HL-60 (cell line): ENCODE results near the gene ELMOD3.
"Not testable (repeated sequence)": the region's sequence is repeated elsewhere in the genome, so short reads cannot be mapped to it uniquely, and the experiment has no call there.

Experiments used
- DNase-seq, 2 experiments: peaks; one replicate each; pipeline ENCODE4 v3.0.0-alpha.2; 2010 to 2020; ENCODE audit warnings: low read depth in 1 of 2, low spot score in 1 of 2
- H3K27ac ChIP-seq: fragments of 250-450 bp; sonication (Bioruptor Pico); replicated peaks from 2 replicates; pipeline ENCODE4 v1.5.1; 2020; ENCODE audit warnings: mild to moderate bottlenecking, moderate library complexity
- H3K27me3 ChIP-seq: fragments of 250-450 bp; sonication (Bioruptor Pico); 2 replicates; pipeline ENCODE4 v1.5.1; 2021; ENCODE audit warnings: mild to moderate bottlenecking, moderate library complexity; ENCODE audit not compliant: insufficient read depth, poor library complexity, severe bottlenecking
- H3K4me3 ChIP-seq: replicated peaks from 2 replicates; pipeline ENCODE4 v1.5.1; 2011; ENCODE audit warnings: mild to moderate bottlenecking, control low read depth, low read length; ENCODE audit not compliant: insufficient read depth
- CTCF ChIP-seq: IDR thresholded peaks from one replicate; pipeline ENCODE4 v1.5.1; 2011; ENCODE audit warnings: low read length, control low read depth, inconsistent platforms; ENCODE audit not compliant: insufficient read depth
- GABPA ChIP-seq: IDR thresholded peaks from 2 replicates; pipeline ENCODE4 v1.6.1; 2012; ENCODE audit warnings: low read depth
- POLR2AphosphoS5 ChIP-seq: IDR thresholded peaks from 2 replicates; pipeline ENCODE4 v1.6.1; 2012; ENCODE audit warnings: low read depth
- SPI1 ChIP-seq: IDR thresholded peaks from 2 replicates; pipeline ENCODE4 v1.6.1; 2012; ENCODE audit warnings: low read depth, mild to moderate bottlenecking, borderline replicate concordance
- TF ChIP-seq, protein P1 (sequence below): IDR thresholded peaks from 2 replicates; pipeline ENCODE4 v1.6.1; 2012; ENCODE audit warnings: low read depth; ENCODE audit not compliant: insufficient replicate concordance

ELMOD3 gene

GRCh38 chr2:85376291-85377065, 21.9 kb downstream of the ELMOD3 start:
- TF ChIP-seq GABPA (no peak), SPI1 (no peak)
- no peaks in the 10 kb centered on the region for H3K27me3 ChIP-seq
- DNase-seq: no peak
- no peak overlapping the region for H3K27ac ChIP-seq
- no peak overlapping the region for H3K4me3 ChIP-seq

DNA sequence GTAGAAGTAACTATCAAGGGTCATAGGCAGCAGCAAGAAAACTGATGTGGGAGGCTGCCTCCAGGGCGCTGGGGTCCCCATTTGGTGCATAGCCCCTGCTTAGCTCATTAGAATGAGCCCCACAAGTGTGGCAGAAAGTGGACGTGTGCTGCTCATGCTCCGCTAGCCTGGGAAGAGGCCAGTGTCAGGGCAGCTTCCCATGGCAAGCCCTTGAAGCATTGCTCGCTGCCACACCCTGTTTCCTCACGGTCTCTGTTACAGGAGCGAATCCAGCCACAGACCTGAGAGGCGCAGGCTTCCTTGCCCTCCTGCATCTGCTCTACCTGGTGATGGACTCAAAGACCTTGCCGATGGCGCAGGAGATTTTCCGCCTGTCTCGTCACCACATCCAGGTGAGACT, 22.5 kb downstream of the ELMOD3 start:
- no peak overlapping the region for H3K27ac ChIP-seq
- no peak for DNase-seq
- no peaks in the 10 kb centered on the region for H3K27me3 ChIP-seq
- H3K4me3 ChIP-seq: no peak overlapping the region
- no peak for TF ChIP-seq SPI1
- no peak for TF ChIP-seq POLR2AphosphoS5
- TF ChIP-seq, protein P1, sequence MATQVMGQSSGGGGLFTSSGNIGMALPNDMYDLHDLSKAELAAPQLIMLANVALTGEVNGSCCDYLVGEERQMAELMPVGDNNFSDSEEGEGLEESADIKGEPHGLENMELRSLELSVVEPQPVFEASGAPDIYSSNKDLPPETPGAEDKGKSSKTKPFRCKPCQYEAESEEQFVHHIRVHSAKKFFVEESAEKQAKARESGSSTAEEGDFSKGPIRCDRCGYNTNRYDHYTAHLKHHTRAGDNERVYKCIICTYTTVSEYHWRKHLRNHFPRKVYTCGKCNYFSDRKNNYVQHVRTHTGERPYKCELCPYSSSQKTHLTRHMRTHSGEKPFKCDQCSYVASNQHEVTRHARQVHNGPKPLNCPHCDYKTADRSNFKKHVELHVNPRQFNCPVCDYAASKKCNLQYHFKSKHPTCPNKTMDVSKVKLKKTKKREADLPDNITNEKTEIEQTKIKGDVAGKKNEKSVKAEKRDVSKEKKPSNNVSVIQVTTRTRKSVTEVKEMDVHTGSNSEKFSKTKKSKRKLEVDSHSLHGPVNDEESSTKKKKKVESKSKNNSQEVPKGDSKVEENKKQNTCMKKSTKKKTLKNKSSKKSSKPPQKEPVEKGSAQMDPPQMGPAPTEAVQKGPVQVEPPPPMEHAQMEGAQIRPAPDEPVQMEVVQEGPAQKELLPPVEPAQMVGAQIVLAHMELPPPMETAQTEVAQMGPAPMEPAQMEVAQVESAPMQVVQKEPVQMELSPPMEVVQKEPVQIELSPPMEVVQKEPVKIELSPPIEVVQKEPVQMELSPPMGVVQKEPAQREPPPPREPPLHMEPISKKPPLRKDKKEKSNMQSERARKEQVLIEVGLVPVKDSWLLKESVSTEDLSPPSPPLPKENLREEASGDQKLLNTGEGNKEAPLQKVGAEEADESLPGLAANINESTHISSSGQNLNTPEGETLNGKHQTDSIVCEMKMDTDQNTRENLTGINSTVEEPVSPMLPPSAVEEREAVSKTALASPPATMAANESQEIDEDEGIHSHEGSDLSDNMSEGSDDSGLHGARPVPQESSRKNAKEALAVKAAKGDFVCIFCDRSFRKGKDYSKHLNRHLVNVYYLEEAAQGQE: no peak
- no peak for TF ChIP-seq CTCF

DNA sequence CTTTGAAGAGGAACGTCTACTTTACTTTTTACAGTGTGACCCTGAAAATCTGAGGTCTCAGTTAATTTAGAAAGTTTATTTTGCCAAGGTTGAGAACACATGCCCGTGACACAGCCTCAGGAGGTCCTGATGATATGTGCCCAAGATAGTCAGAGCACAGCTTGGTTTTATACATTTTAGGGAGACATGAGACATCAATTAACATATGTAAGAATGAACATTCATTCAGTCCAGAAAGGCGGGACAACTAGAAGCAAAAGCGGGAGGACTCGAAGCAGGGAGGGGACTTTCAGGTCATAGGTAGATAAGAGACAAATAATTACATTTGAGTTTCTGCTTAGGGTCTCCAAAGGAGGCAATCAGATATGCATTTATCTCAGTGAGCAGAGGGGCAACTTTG, 23.7 kb downstream of the ELMOD3 start:
- DNase-seq: no peak
- Histone ChIP-seq H3K27me3 (no peaks in the 10 kb centered on the region), H3K4me3 (no peak overlapping the region), H3K27ac (no peak overlapping the region)
- TF ChIP-seq SPI1 (no peak), POLR2AphosphoS5 (no peak), CTCF (no peak), GABPA (no peak)
- TF ChIP-seq, protein P1: no peak

GRCh38 chr2:85380048-85380447, 25.5 kb downstream of the ELMOD3 start:
- no peak for DNase-seq
- Histone ChIP-seq H3K27me3 (no peaks in the 10 kb centered on the region), H3K4me3 (no peak overlapping the region), H3K27ac (no peak overlapping the region)
- no peak for TF ChIP-seq SPI1

DNA sequence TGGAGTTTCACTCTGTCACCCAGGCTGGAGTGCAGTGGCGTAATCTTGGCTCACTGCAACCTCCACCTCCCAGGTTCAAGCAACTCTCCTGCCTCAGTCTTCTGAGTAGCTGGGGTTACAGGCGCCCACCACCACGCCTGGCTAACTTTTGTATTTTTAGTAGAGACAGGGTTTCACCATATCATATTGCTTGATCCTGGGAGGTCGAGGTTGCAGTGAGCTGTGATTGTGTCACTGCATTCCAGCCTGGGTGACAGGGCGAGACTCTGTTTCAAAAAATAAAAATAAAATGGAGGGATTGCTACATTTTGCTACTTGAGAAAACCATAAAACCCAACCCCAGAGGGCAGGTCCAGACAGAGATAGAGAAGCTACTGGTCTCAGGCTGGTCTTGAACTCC, 28.6 kb downstream of the ELMOD3 start:
- H3K27me3 ChIP-seq, DNase-seq, H3K27ac ChIP-seq, H3K4me3 ChIP-seq: not testable (repeated sequence)
